T-cell (primary cell): ENCODE measurements around the gene QKI. TPM values are rescaled to one million over a fixed set of nuclear protein-coding genes. Genes with fewer than 3 reads are reported as not detected.

Source experiments
- ATAC-seq, 4 experiments: fragments of 200-7000 bp in 3 of 4; fragments of 150-1000 bp in 1 of 4; cut with Tn5 transposase; replicated peaks in 1 of 4; 1 replicate in 3 of 4; 2 replicates in 1 of 4; pipeline ENCODE4 v1.10.0; 2021; ENCODE audit warnings: moderate library complexity in 3 of 4, mild to moderate bottlenecking in 2 of 4, moderate number of reproducible peaks in 1 of 4
- CTCF ChIA-PET, 2 donors: fragments of 300-600 bp; sonication (Branson Sonifier 250); formaldehyde crosslinking; loops; one replicate each; lab custom pipeline; 2022; ENCODE audit warnings: antibody characterized with exemption in 2 of 2; lab: Charles Lee
- POLR2A ChIA-PET, 2 donors: fragments of 300-600 bp; sonication (Branson Sonifier 250); formaldehyde crosslinking; loops; one replicate each; lab custom pipeline; 2022; ENCODE audit warnings: antibody characterized with exemption in 2 of 2; lab: Charles Lee
- DNase-seq, 35 experiments: peaks; one replicate each; pipeline versions ENCODE4 v3.0.0 to v3.0.0-alpha.2; 2013 to 2023
- H3K27ac ChIP-seq: one replicate; pipeline ENCODE4 v1.5.1; 2013; ENCODE audit warnings: low read length
- H3K27me3 ChIP-seq, 2 experiments: replicated peaks in 1 of 2; 1 replicate in 1 of 2; 2 replicates in 1 of 2; pipeline versions ENCODE4 v1.6.1 to v1.7.0; 2013; ENCODE audit warnings: low read length in 1 of 2, mixed read lengths in 1 of 2; ENCODE audit not compliant: control insufficient read depth in 2 of 2, insufficient read depth in 2 of 2; ENCODE audit errors: extremely low read depth in 1 of 2
- H3K36me3 ChIP-seq, 2 donors: 1 replicate in 1 of 2; 2 replicates in 1 of 2; pipeline versions ENCODE4 v1.6.1 to v1.7.0; 2013; ENCODE audit warnings: low read length in 1 of 2; ENCODE audit not compliant: control insufficient read depth in 2 of 2, insufficient read depth in 1 of 2; ENCODE audit errors: extremely low read depth in 1 of 2
- H3K4me1 ChIP-seq, 2 experiments: 1 replicate in 1 of 2; 2 replicates in 1 of 2; pipeline versions ENCODE4 v1.6.1 to v1.7.0; 2013; ENCODE audit warnings: low read length in 2 of 2, mixed read lengths in 1 of 2; ENCODE audit not compliant: insufficient read depth in 2 of 2, control insufficient read depth in 1 of 2; ENCODE audit errors: extremely low read depth in 1 of 2
- H3K4me3 ChIP-seq, 2 donors: 1 replicate in 1 of 2; 2 replicates in 1 of 2; pipeline versions ENCODE4 v1.5.1 to v1.7.0; 2013; ENCODE audit warnings: mild to moderate bottlenecking in 2 of 2, low read length in 1 of 2, moderate library complexity in 1 of 2; ENCODE audit not compliant: control insufficient read depth in 1 of 2; ENCODE audit errors: extremely low read depth in 1 of 2
- H3K9me3 ChIP-seq: 2 replicates; pipeline ENCODE4 v1.7.0; 2013
- H3K27ac Mint-ChIP-seq, 2 donors: one replicate each; pipeline ENCODE4 v1.8.0; 2020 to 2021; ENCODE audit warnings: mild to moderate bottlenecking in 2 of 2, mixed read lengths in 2 of 2
- H3K27me3 Mint-ChIP-seq, 2 donors: one replicate each; pipeline ENCODE4 v1.8.0; 2021 to 2022; ENCODE audit warnings: mixed read lengths in 2 of 2
- H3K36me3 Mint-ChIP-seq: one replicate; pipeline ENCODE4 v1.8.0; 2021; ENCODE audit warnings: mixed read lengths
- H3K4me1 Mint-ChIP-seq, 3 donors: one replicate each; pipeline ENCODE4 v1.8.0; 2020 to 2022; ENCODE audit warnings: mixed read lengths in 3 of 3, mild to moderate bottlenecking in 1 of 3
- H3K4me3 Mint-ChIP-seq, 3 donors: one replicate each; pipeline ENCODE4 v1.8.0; 2020 to 2022; ENCODE audit warnings: mild to moderate bottlenecking in 3 of 3, mixed read lengths in 3 of 3, moderate library complexity in 3 of 3
- H3K9me3 Mint-ChIP-seq, 3 donors: one replicate each; pipeline ENCODE4 v1.8.0; 2020 to 2022; ENCODE audit warnings: mixed read lengths in 3 of 3
- WGBS: methylation state at CpG from one replicate; pipeline ENCODE4 v1.1.5; 2013; ENCODE audit warnings: missing lambda C conversion rate; ENCODE audit not compliant: insufficient coverage; 5-methylcytosine and 5-hydroxymethylcytosine counted together
- total RNA-seq, 35 experiments: library from RNA in 6 of 35; stranded (reverse) in 6 of 35; fragments of 120-200 nt in 1 of 35; gene quantifications; one replicate each; pipeline versions ENCODE4 v1.2.1 to v1.2.4 and lab custom pipeline; 2013 to 2026

QKI gene
- total RNA-seq, 5 donors from 2014 or later (not counting 1 experiment from before 2014, with no cell fraction given), result 50.2 to 84.3 (median 52.2) TPM

- H3K4me1 Mint-ChIP-seq, result peaks cover 57 to 65% (median 58%) of the 10 kb centered on the region in 3 donors
- H3K4me3 Mint-ChIP-seq, result no peak overlapping the region
Measured at GRCh38 chr6:163442336-163442735, 27.8 kb downstream of the QKI start.

GRCh38 chr6:163444077-163444476, 29.6 kb downstream of the QKI start:
- Histone ChIP-seq H3K27ac (no peak overlapping the region), H3K9me3 (no peaks in the 10 kb centered on the region), H3K4me1 (peaks cover 2 to 4% of the 10 kb centered on the region in 2 experiments), H3K4me3 (no peak overlapping the region), H3K36me3 (peaks cover 0 to 3% of the 10 kb centered on the region in 2 donors), H3K27me3 (no peaks in the 10 kb centered on the region)
- Mint-ChIP-seq H3K36me3 (no peaks in the 10 kb centered on the region), H3K27ac (no peak overlapping the region), H3K4me1 (peaks cover 46 to 51% (median 50%) of the 10 kb centered on the region in 3 donors), H3K4me3 (no peak overlapping the region), H3K9me3 (no peaks in the 10 kb centered on the region), H3K27me3 (no peaks in the 10 kb centered on the region)
- ChIA-PET CTCF (no interaction called here), POLR2A (no interaction called here)
- DNase-seq, result no peak
- peak in 1 of 4 experiments; percentile 34 for ATAC-seq
- 100% methylated on average over 2 of the region's 2 CpGs for WGBS

More at GRCh38 chr6:163442336-163442735, 27.8 kb downstream of the QKI start:
- DNase-seq, result no peak
- H3K27me3 Mint-ChIP-seq, result no peaks in the 10 kb centered on the region
- 83% methylated on average over 2 of the region's 2 CpGs for WGBS
- no peak overlapping the region for H3K27ac ChIP-seq
- no peaks in the 10 kb centered on the region for H3K27me3 ChIP-seq
- no peaks in the 10 kb centered on the region for H3K36me3 Mint-ChIP-seq
- H3K9me3 Mint-ChIP-seq, result no peaks in the 10 kb centered on the region
- no peak overlapping the region for H3K27ac Mint-ChIP-seq
- H3K36me3 ChIP-seq, result peaks cover 0 to 3% of the 10 kb centered on the region in 2 donors
- ChIA-PET POLR2A (no interaction called here), CTCF (interaction anchor here in 1 of 2 donors (0.6 kb wide), 1 partner anchor 26 kb away, joined by 3 read pairs; no protein-coding TSS in a partner anchor)
- peaks cover 4 to 5% of the 10 kb centered on the region in 2 experiments for H3K4me1 ChIP-seq
- H3K4me3 ChIP-seq, result no peak overlapping the region
- no peak for ATAC-seq
- H3K9me3 ChIP-seq, result no peaks in the 10 kb centered on the region

GRCh38 chr6:163446549-163446948, 32.0 kb downstream of the QKI start:
- H3K4me1 Mint-ChIP-seq, result peaks cover 41 to 43% (median 43%) of the 10 kb centered on the region in 3 donors
- ChIA-PET POLR2A (interaction anchor here in 1 of 2 donors (0.6 kb wide), 1 partner anchor 276 kb away, joined by 3 read pairs; no protein-coding TSS in a partner anchor), CTCF (no interaction called here)
- no peak overlapping the region for H3K4me3 Mint-ChIP-seq
- Histone ChIP-seq H3K36me3 (peaks cover 0 to 3% of the 10 kb centered on the region in 2 donors), H3K27me3 (no peaks in the 10 kb centered on the region), H3K9me3 (no peaks in the 10 kb centered on the region), H3K27ac (no peak overlapping the region), H3K4me3 (no peak overlapping the region), H3K4me1 (peaks cover 2% of the 10 kb centered on the region in 2 experiments)
- no peak overlapping the region for H3K27ac Mint-ChIP-seq
- H3K9me3 Mint-ChIP-seq, result no peaks in the 10 kb centered on the region
- no CpG with 5 or more reads among the region's 4 CpGs for WGBS
- no peaks in the 10 kb centered on the region for H3K27me3 Mint-ChIP-seq
- no peaks in the 10 kb centered on the region for H3K36me3 Mint-ChIP-seq
- DNase-seq (no peak), ATAC-seq (no peak)

GRCh38 chr6:163449076-163449475, 34.6 kb downstream of the QKI start:
- WGBS, result no CpG with 5 or more reads among the region's 1 CpG
- H3K9me3 Mint-ChIP-seq, result no peaks in the 10 kb centered on the region
- H3K27me3 ChIP-seq, result no peaks in the 10 kb centered on the region
- DNase-seq (no peak), ATAC-seq (no peak)
- H3K36me3 Mint-ChIP-seq, result no peaks in the 10 kb centered on the region
- H3K4me1 ChIP-seq, result peaks cover 0 to 2% of the 10 kb centered on the region in 2 experiments
- no peaks in the 10 kb centered on the region for H3K27me3 Mint-ChIP-seq
- no peaks in the 10 kb centered on the region for H3K9me3 ChIP-seq
- H3K36me3 ChIP-seq, result peaks cover 0 to 3% of the 10 kb centered on the region in 2 donors
- no peak overlapping the region for H3K4me3 ChIP-seq
- no peak overlapping the region for H3K27ac Mint-ChIP-seq
- ChIA-PET POLR2A (interaction anchor here in 1 of 2 donors (0.6 kb wide), 1 partner anchor 36 kb away, joined by 3 read pairs; no protein-coding TSS in a partner anchor), CTCF (no interaction called here)
- peaks cover 31 to 35% (median 32%) of the 10 kb centered on the region in 3 donors for H3K4me1 Mint-ChIP-seq
- H3K27ac ChIP-seq, result no peak overlapping the region
- no peak overlapping the region for H3K4me3 Mint-ChIP-seq

GRCh38 chr6:163454425-163454824, 39.9 kb downstream of the QKI start:
- no peaks in the 10 kb centered on the region for H3K9me3 ChIP-seq
- 100% methylated on average over 1 of the region's 2 CpGs for WGBS
- H3K27me3 ChIP-seq, result no peaks in the 10 kb centered on the region
- no peak overlapping the region for H3K4me3 ChIP-seq
- DNase-seq, result no peak
- H3K27ac ChIP-seq, result no peak overlapping the region
- H3K27me3 Mint-ChIP-seq, result no peaks in the 10 kb centered on the region
- ChIA-PET POLR2A (interaction anchor here in 1 of 2 donors (0.6 kb wide), 1 partner anchor 42 kb away, joined by 4 read pairs; no protein-coding TSS in a partner anchor), CTCF (no interaction called here)
- no peaks in the 10 kb centered on the region for H3K9me3 Mint-ChIP-seq
- peaks cover 57 to 64% (median 59%) of the 10 kb centered on the region in 3 donors for H3K4me1 Mint-ChIP-seq
- H3K27ac Mint-ChIP-seq, result no peak overlapping the region
- no peaks in the 10 kb centered on the region for H3K36me3 ChIP-seq
- no peak overlapping the region for H3K4me3 Mint-ChIP-seq
- peaks cover 12 to 20% of the 10 kb centered on the region in 2 experiments for H3K4me1 ChIP-seq
- H3K36me3 Mint-ChIP-seq, result peaks cover 5% of the 10 kb centered on the region
- no peak for ATAC-seq

GRCh38 chr6:163455552-163455951, 41.0 kb downstream of the QKI start:
- H3K4me1 Mint-ChIP-seq, result peaks cover 64 to 72% (median 69%) of the 10 kb centered on the region in 3 donors
- H3K27ac ChIP-seq, result no peak overlapping the region
- ATAC-seq, result no peak
- no peaks in the 10 kb centered on the region for H3K9me3 Mint-ChIP-seq
- POLR2A ChIA-PET, result no interaction called here
- DNase-seq, result no peak
- no peaks in the 10 kb centered on the region for H3K9me3 ChIP-seq
- H3K27me3 ChIP-seq, result no peaks in the 10 kb centered on the region
- H3K4me3 Mint-ChIP-seq, result no peak overlapping the region
- H3K27me3 Mint-ChIP-seq, result no peaks in the 10 kb centered on the region
- CTCF ChIA-PET, result interaction anchor here in 1 of 2 donors (1.4 kb wide), 1 partner anchor 14 kb away, joined by 3 read pairs; no protein-coding TSS in a partner anchor
- H3K4me3 ChIP-seq, result no peak overlapping the region
- H3K36me3 Mint-ChIP-seq, result peaks cover 5% of the 10 kb centered on the region
- H3K27ac Mint-ChIP-seq, result no peak overlapping the region
- H3K4me1 ChIP-seq, result peaks cover 13 to 26% of the 10 kb centered on the region in 2 experiments
- no peaks in the 10 kb centered on the region for H3K36me3 ChIP-seq
